Fibroblast of lung (primary cell): Measurements from ENCODE around the gene KIAA1671.
A peak's percentile ranks its signal among the peaks of the same experiment; 100 is the strongest.

ENCODE experiments used
- CTCF ChIP-seq, 2 donors: IDR thresholded peaks in 1 of 2; conservative IDR thresholded peaks in 1 of 2; 1 replicate in 1 of 2; 2 replicates in 1 of 2; pipeline ENCODE4 v1.5.1; 2011 to 2012; ENCODE audit warnings: low read length in 2 of 2, control low read depth in 1 of 2, inconsistent platforms in 1 of 2, low read depth in 1 of 2, mild to moderate bottlenecking in 1 of 2
- EZH2 ChIP-seq: IDR thresholded peaks from 2 replicates; pipeline ENCODE4 v1.5.1; 2012; ENCODE audit warnings: low read length, control low read depth, mild to moderate bottlenecking; ENCODE audit errors: missing control alignments

GRCh38 chr22:25110846-25111578 lies 158.5 kb downstream of the KIAA1671 start:
- TF ChIP-seq CTCF (conservative IDR thresholded peaks at IDR 0.05 in 1 of 2, IDR thresholded peaks at IDR 0.05 in 1 of 2; ENCODE audit: low read depth in 1 of 2, low read length in 2 of 2) (peak; percentile 55 to 75), EZH2 (no peak)
